GM23338 (cell line): ENCODE measurements around the gene TMEM119.
A peak's percentile ranks its signal among the peaks of the same experiment; 100 is the strongest.

Experiments
- CREB1 ChIP-seq: fragments of 250-450 bp; sonication (Bioruptor Pico); IDR thresholded peaks from 2 replicates; pipeline ENCODE4 v1.5.0; 2020; ENCODE audit warnings: low read depth, mild to moderate bottlenecking, moderate library complexity
- EZH2phosphoT487 ChIP-seq: fragments of 200-600 bp; sonication (generic); IDR thresholded peaks from one replicate; pipeline ENCODE4 v1.8.1; 2018; ENCODE audit warnings: antibody characterized with exemption; ENCODE audit not compliant: unreplicated experiment
- POLR2AphosphoS5 ChIP-seq: IDR thresholded peaks from 2 replicates; pipeline ENCODE4 v1.6.1; 2016; ENCODE audit warnings: antibody characterized with exemption, low read depth
- TF ChIP-seq, protein P1 (sequence below), 2 experiments: fragments of 200-600 bp in 1 of 2; sonication (generic) in 1 of 2; conservative IDR thresholded peaks; 2 replicates each; pipeline versions ENCODE4 v1.5.1 to v1.6.1; 2016 to 2017; ENCODE audit warnings: antibody characterized with exemption in 2 of 2, low read depth in 2 of 2, mild to moderate bottlenecking in 2 of 2, moderate library complexity in 1 of 2
- TF ChIP-seq, protein P2 (sequence below): IDR thresholded peaks from one replicate; pipeline ENCODE4 v1.6.1; 2018; ENCODE audit warnings: antibody characterized with exemption; ENCODE audit not compliant: unreplicated experiment

DNA sequence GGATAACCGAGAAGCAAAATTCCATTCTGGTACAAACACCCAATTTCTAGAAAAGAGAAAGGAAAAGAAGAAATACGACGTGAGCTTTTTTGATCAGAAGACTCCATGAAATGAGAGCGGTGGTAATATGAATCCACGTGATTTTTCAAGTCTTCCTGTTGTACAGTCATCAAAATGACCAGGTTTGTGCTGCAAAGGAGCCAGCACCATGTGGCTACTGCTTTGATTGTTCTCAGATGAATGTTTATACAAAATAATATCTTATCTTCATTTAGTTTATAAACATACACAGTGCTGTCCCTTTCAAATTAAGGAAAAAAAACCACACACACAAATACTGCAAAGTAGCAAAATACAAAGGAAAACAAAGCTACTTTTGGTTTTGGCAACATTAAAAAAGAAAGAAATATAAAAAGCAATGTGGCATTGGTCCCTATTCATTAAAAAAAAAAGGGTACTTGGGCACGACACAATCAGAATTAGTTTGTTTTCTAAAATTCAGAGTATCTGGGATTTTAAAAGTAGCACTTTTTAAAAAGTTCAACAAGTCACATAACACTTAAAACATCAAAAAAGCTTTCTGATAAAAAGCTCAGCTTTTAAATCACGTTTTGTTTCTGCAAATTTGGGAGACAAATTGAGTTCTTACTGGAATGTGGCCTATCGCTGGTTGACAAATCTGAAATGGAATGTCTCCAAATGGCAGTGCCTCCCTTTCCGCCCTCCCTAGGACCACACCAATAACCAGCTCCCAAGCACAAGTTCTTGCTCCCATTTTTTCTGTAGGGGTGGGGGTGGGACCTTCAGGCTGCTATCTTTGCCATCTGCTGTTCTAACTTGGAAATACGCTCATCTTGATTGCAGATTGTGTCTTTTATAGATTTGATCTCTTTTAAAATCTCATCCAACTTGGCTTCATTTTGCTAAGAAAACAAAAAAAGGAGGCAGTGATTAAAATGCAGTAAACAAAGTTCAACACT is 49.0 kb upstream of the TMEM119 start:
- TF ChIP-seq, protein P1, sequence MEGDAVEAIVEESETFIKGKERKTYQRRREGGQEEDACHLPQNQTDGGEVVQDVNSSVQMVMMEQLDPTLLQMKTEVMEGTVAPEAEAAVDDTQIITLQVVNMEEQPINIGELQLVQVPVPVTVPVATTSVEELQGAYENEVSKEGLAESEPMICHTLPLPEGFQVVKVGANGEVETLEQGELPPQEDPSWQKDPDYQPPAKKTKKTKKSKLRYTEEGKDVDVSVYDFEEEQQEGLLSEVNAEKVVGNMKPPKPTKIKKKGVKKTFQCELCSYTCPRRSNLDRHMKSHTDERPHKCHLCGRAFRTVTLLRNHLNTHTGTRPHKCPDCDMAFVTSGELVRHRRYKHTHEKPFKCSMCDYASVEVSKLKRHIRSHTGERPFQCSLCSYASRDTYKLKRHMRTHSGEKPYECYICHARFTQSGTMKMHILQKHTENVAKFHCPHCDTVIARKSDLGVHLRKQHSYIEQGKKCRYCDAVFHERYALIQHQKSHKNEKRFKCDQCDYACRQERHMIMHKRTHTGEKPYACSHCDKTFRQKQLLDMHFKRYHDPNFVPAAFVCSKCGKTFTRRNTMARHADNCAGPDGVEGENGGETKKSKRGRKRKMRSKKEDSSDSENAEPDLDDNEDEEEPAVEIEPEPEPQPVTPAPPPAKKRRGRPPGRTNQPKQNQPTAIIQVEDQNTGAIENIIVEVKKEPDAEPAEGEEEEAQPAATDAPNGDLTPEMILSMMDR (conservative IDR thresholded peaks at IDR 0.05; ENCODE audit: low read depth in 2 of 2): peak; percentile 17 to 22; a peak in 3 of 4 replicates
- no peak for TF ChIP-seq POLR2AphosphoS5
- TF ChIP-seq, protein P2, sequence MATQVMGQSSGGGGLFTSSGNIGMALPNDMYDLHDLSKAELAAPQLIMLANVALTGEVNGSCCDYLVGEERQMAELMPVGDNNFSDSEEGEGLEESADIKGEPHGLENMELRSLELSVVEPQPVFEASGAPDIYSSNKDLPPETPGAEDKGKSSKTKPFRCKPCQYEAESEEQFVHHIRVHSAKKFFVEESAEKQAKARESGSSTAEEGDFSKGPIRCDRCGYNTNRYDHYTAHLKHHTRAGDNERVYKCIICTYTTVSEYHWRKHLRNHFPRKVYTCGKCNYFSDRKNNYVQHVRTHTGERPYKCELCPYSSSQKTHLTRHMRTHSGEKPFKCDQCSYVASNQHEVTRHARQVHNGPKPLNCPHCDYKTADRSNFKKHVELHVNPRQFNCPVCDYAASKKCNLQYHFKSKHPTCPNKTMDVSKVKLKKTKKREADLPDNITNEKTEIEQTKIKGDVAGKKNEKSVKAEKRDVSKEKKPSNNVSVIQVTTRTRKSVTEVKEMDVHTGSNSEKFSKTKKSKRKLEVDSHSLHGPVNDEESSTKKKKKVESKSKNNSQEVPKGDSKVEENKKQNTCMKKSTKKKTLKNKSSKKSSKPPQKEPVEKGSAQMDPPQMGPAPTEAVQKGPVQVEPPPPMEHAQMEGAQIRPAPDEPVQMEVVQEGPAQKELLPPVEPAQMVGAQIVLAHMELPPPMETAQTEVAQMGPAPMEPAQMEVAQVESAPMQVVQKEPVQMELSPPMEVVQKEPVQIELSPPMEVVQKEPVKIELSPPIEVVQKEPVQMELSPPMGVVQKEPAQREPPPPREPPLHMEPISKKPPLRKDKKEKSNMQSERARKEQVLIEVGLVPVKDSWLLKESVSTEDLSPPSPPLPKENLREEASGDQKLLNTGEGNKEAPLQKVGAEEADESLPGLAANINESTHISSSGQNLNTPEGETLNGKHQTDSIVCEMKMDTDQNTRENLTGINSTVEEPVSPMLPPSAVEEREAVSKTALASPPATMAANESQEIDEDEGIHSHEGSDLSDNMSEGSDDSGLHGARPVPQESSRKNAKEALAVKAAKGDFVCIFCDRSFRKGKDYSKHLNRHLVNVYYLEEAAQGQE: no peak
- no peak for TF ChIP-seq CREB1
- no peak for TF ChIP-seq EZH2phosphoT487
